ENCODE data around the gene CBX4.
"Not testable (repeated sequence)": the region's sequence is repeated elsewhere in the genome, so short reads cannot be mapped to it uniquely, and the experiment has no call there.

The CBX4 gene

GRCh38 chr17:79857095-79857494 is 17.9 kb upstream of the CBX4 start:
- H3K27ac ChIP-seq, result peak overlapping the region; percentile 52
- TF ChIP-seq CTCF (conservative IDR thresholded peaks at IDR 0.05), result no peak

- H3K27ac ChIP-seq, result no peak overlapping the region
- TF ChIP-seq CTCF (conservative IDR thresholded peaks at IDR 0.05), result no peak
Observed at GRCh38 chr17:79855331-79856124, 16.3 kb upstream of the CBX4 start.

GRCh38 chr17:79854080-79855060 is 15.1 kb upstream of the CBX4 start:
- H3K27ac ChIP-seq, result no peak overlapping the region
- no peak for TF ChIP-seq CTCF (conservative IDR thresholded peaks at IDR 0.05)

DNA sequence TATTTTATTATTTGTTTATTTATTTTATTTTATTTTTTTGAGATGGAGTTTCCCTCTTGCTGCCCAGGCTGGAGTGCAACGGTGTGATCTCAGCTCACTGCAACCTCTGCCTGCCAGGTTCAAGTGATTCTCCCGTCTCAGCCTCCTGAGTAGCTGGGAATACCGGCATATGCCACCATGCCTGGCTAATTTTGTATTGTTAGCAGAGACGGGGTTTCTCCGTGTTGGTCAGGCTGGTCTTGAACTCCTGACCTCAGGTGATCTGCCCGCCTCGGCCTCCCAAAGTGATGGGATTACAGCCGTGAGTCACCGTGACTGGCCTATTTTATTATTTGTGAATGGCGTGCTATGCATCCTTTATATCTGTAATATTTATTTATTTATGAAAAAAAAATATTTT is 13.9 kb upstream of the CBX4 start:
- not testable (repeated sequence) for H3K27ac ChIP-seq

DNA sequence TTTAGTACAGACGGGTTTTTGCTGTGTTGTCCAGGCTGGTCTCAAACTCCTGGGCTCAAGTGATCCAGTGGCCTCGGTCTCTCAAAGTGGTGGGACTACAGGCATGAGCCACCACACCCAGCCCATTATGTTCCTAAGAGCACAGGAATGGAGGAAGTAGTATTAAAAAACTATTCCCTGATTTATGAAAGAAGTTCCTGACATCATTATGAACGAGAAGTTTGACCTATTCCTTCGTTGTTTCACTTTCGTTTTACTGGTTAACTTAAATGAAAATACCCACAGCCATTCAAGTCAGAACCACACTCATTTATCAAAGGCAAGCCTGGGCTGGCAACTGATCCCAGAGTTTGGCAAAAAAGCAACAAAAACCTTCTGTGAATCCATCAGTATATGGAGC is 13.5 kb upstream of the CBX4 start:
- no peak for TF ChIP-seq CTCF (conservative IDR thresholded peaks at IDR 0.05)
- H3K27ac ChIP-seq, result no peak overlapping the region

DNA sequence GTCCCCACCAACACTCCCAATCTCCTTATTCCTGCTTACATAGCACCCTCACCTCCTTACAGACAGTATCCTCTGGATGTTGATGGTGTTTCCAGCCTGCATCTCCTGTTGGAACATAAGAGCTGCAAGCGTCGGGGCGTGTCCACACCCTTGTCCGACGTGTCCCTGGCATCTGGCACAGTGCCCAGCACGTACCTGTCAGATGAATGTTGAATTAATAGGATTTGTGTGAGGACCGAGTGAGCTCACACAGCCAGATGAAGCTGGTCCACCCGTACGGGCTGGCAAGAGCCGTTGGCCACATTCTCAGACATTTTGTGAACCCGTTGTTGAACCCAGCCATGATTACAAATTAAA is 12.2 kb upstream of the CBX4 start:
- no peak for TF ChIP-seq CTCF (conservative IDR thresholded peaks at IDR 0.05)
- peak overlapping the region; percentile 47; the same call in 1 of the 2 replicates for H3K27ac ChIP-seq

DNA sequence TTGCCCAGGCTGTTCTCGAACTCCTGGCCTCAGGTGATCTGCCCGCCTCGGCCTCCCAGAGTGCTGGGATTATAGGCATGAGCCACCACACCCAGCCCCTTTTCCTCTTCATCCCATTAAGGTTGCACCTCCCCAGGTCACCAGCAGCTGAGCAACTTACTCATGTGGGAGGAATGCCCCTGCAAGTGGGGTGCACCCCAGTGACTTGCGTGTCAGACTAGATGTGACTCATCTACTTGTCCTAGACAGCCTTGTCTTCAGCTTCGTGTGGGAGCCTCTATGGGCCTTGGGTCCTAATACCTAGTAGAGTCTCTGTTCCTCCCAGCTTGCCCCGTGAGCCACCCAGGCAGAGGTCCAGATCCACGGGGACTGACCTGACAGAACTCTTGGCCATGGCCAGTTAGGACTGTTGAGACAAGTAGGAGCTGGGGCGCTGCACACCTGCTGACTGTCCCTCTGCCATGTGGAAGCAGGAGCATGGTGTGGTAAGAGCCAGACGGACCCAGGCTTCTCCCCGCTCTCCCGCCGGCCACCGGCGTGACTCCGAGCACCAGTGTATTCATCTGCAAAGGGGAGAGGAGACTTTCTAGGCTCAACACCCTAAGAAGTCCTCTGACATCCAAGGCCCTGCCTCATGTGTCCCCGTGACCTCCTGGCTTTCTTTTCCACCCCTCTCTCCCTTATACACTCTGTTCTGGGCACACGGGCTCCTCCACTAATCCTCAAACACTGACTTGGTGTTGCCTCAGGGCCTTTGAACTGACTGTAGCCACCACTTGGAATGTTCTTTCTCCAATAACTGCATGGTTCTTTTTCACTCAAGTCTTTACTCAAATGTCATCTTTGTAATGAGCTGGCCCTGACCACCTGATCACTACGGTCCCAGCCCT is 11.6 kb upstream of the CBX4 start:
- TF ChIP-seq CTCF (conservative IDR thresholded peaks at IDR 0.05), result no peak
- H3K27ac ChIP-seq, result peak overlapping the region; percentile 47; the same call in 1 of the 2 replicates

Measured in VCaP (cell line).